DMS53 (cell line): ENCODE results near the gene PAX6.
"Not testable (repeated sequence)": the region's sequence is repeated elsewhere in the genome, so short reads cannot be mapped to it uniquely, and the experiment has no call there.

Experiments
- DNase-seq: peaks from one replicate; lab custom pipeline; 2025; lab: John Stamatoyannopoulos, UW

Gene PAX6

GRCh38 chr11:31767685-31768084 is 43.4 kb downstream of the PAX6 start:
- DNase-seq, result no peak

- DNase-seq, result no peak
Observed at GRCh38 chr11:31767066-31767465, 44.1 kb downstream of the PAX6 start.

- no peak for DNase-seq
Observed at GRCh38 chr11:31764766-31765165, 46.4 kb downstream of the PAX6 start.

GRCh38 chr11:31764261-31764660 is 46.9 kb downstream of the PAX6 start:
- DNase-seq, result no peak

- DNase-seq, result no peak
Observed at GRCh38 chr11:31763296-31763695, 47.8 kb downstream of the PAX6 start.

- no peak for DNase-seq
Observed at GRCh38 chr11:31761636-31762035, 49.5 kb downstream of the PAX6 start.

- DNase-seq, result peak; percentile 11
Observed at GRCh38 chr11:31757260-31757835, 53.8 kb downstream of the PAX6 start.

GRCh38 chr11:31747581-31747980 is 63.5 kb downstream of the PAX6 start:
- no peak for DNase-seq

GRCh38 chr11:31740731-31741368 is 70.3 kb downstream of the PAX6 start:
- not testable (repeated sequence) for DNase-seq

GRCh38 chr11:31740131-31740530 is 71.0 kb downstream of the PAX6 start:
- no peak for DNase-seq
